HUES6 (cell line): ENCODE results near the gene NECTIN4.

Experiments used
- H3K27ac ChIP-seq: 2 replicates; pipeline ENCODE4 v1.7.0; 2013; ENCODE audit warnings: low read depth, mild to moderate bottlenecking, low read length, inconsistent platforms
- H3K27me3 ChIP-seq: 2 replicates; pipeline ENCODE4 v1.6.1; 2013; ENCODE audit warnings: low read length; ENCODE audit not compliant: control insufficient read depth, insufficient read depth
- H3K36me3 ChIP-seq: 2 replicates; pipeline ENCODE4 v1.6.1; 2013; ENCODE audit warnings: low read length; ENCODE audit not compliant: control insufficient read depth, insufficient read depth
- H3K4me1 ChIP-seq: 2 replicates; pipeline ENCODE4 v1.6.1; 2013; ENCODE audit warnings: low read length; ENCODE audit not compliant: control insufficient read depth, insufficient read depth
- H3K4me3 ChIP-seq: 2 replicates; pipeline ENCODE4 v1.5.1; 2013; ENCODE audit warnings: low read depth, low read length
- H3K9ac ChIP-seq: one replicate; pipeline ENCODE4 v1.6.1; 2013; ENCODE audit warnings: mild to moderate bottlenecking, low read length
- H3K9me3 ChIP-seq: 2 replicates; pipeline ENCODE4 v1.6.1; 2013; ENCODE audit warnings: low read depth, low read length; ENCODE audit not compliant: control insufficient read depth, insufficient read depth

Gene NECTIN4

GRCh38 chr1:161089251-161089924, at the start of gene NECTIN4:
TSS of gene NECTIN4 (minus strand) at chr1:161089558. CDS start at chr1:161089296, 262 bp downstream.
- H3K9ac ChIP-seq = no peak within 1 kb of the TSS
- H3K9me3 ChIP-seq = no peaks in the 10 kb centered on the region
- peaks cover 20% of the 10 kb centered on the region for H3K4me1 ChIP-seq
- H3K27ac ChIP-seq = no peak within 1 kb of the TSS
- no peak within 1 kb of the TSS for H3K4me3 ChIP-seq
- H3K36me3 ChIP-seq = no peaks in the 10 kb centered on the region
- no peaks in the 10 kb centered on the region for H3K27me3 ChIP-seq

GRCh38 chr1:161138431-161138830, 49.1 kb upstream of the NECTIN4 start:
- Histone ChIP-seq H3K4me1 (no peaks in the 10 kb centered on the region), H3K27me3 (no peaks in the 10 kb centered on the region), H3K9ac (no peak overlapping the region), H3K4me3 (no peak overlapping the region), H3K9me3 (no peaks in the 10 kb centered on the region), H3K36me3 (no peaks in the 10 kb centered on the region), H3K27ac (no peak overlapping the region)

DNA sequence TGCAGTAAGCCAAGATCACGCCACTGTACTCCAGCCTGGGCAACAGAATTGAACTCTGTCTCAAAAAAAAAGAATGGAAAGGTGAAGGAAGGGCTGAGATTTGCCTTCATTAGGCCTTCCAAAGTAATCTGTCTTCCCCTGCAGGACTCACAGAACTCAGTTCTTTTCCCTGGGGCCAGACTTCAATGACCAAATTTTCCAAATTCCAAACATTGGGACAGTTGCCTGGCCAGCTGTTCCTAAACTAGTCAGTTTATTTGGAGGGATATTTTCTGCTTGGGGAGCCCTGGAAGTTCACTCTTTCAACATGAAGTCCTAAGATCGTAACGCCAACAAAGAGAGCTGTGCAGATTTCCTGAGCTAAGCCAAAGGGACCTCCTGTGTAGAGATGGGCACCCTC, 48.5 kb upstream of the NECTIN4 start:
- Histone ChIP-seq H3K4me3 (no peak overlapping the region), H3K27me3 (no peaks in the 10 kb centered on the region), H3K36me3 (no peaks in the 10 kb centered on the region), H3K27ac (no peak overlapping the region), H3K4me1 (no peaks in the 10 kb centered on the region), H3K9ac (no peak overlapping the region), H3K9me3 (no peaks in the 10 kb centered on the region)

DNA sequence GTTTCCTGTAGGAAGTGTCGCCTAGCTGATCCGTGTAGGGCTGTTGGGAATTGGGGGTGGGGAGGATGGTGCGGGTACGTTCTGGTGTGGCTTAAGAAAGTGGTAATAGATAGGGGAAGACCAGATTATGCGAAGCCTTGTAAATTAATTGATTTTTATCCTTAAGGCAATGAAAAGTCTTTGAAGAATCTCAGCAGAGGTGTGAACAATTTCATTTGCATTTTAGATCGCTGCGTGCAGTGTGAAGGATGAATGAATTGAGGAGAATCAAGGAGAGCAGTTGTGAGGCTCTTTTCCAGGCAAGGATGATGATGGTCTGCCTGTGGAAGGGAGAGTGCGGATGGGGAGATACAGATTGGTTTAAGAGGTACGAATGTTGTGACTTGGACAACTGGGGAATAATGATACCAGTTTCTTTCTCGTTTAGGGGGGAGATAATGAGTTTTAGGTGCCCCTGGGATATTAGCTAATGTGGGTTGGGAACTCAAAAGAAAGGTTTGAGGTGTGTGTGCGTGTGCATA, 43.9 kb upstream of the NECTIN4 start:
- Histone ChIP-seq H3K9me3 (no peaks in the 10 kb centered on the region), H3K4me1 (0 out of 2 replicates have a peak, but pooled peaks cover 7% of the 10 kb centered on the region), H3K36me3 (peaks cover 20% of the 10 kb centered on the region), H3K27ac (peak overlapping the region; percentile 89), H3K27me3 (no peaks in the 10 kb centered on the region), H3K4me3 (peak overlapping the region; percentile 92), H3K9ac (peak overlapping the region; percentile 90)

GRCh38 chr1:161132410-161133219, 43.3 kb upstream of the NECTIN4 start, which contains the start of gene DEDD:
TSS of gene DEDD (minus strand) at chr1:161132667. CDS start at chr1:161124462, 8,205 bp downstream.
- peak within 1 kb of the TSS; percentile 89 for H3K27ac ChIP-seq
- H3K36me3 ChIP-seq = peaks cover 27% of the 10 kb centered on the region
- peak within 1 kb of the TSS; percentile 90 for H3K9ac ChIP-seq
- 0 out of 2 replicates have a peak, but pooled peaks cover 7% of the 10 kb centered on the region for H3K4me1 ChIP-seq
- no peaks in the 10 kb centered on the region for H3K9me3 ChIP-seq
- peak within 1 kb of the TSS; percentile 92 for H3K4me3 ChIP-seq
- H3K27me3 ChIP-seq = no peaks in the 10 kb centered on the region

DNA sequence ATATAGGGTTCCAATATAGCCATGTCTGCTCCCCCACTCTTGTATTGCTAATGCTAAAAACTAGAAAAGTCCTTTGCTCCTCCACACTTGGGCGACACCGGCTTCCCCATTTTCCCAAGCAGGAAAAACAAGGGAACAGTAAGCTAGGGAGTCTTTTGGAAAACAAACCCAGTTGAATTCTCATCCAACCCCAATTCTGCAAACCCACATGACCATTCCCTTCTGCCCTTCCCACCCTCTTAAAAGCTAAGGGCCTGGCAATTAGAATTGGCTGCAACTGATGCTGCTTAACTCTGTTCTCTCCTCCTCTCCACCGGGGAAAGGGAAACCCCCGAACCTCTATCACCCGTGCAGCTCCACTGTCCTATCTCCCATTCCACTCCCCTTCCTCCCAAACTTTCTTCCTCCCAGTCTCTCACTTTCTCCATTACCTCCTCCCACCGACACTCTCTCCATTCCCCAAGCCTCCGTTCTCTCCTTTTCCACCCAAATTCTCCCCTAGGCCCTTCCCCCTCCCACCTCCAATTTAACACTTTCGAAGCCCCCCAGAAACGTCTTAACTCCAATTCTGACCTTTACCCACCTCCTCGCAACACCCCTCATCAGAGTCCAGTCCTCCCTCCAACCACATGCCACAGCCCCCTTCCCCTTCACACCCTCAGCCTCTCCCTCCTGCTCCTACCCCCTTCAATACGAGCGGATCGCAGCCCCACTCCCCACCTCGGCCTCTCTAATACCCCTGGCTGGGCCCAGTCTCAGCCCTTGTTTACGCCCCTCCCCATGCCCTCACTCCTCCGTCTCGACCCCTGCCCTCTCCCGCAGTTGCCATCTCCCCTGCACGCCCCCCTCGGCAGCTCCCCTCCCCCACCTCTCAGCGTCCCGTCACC, 42.4 kb upstream of the NECTIN4 start:
- Histone ChIP-seq H3K9me3 (no peaks in the 10 kb centered on the region), H3K36me3 (peaks cover 35% of the 10 kb centered on the region), H3K9ac (peak overlapping the region; percentile 90), H3K27me3 (no peaks in the 10 kb centered on the region), H3K4me3 (peak overlapping the region; percentile 92), H3K27ac (peak overlapping the region; percentile 89; the same call in 1 of the 2 replicates), H3K4me1 (0 out of 2 replicates have a peak, but pooled peaks cover 7% of the 10 kb centered on the region)

GRCh38 chr1:161130266-161130665, 40.9 kb upstream of the NECTIN4 start:
- H3K36me3 ChIP-seq = peaks cover 47% of the 10 kb centered on the region
- H3K27ac ChIP-seq = no peak overlapping the region
- peak overlapping the region; percentile 92; the same call in 1 of the 2 replicates for H3K4me3 ChIP-seq
- no peak overlapping the region for H3K9ac ChIP-seq
- H3K27me3 ChIP-seq = no peaks in the 10 kb centered on the region
- 0 out of 2 replicates have a peak, but pooled peaks cover 7% of the 10 kb centered on the region for H3K4me1 ChIP-seq
- H3K9me3 ChIP-seq = no peaks in the 10 kb centered on the region

DNA sequence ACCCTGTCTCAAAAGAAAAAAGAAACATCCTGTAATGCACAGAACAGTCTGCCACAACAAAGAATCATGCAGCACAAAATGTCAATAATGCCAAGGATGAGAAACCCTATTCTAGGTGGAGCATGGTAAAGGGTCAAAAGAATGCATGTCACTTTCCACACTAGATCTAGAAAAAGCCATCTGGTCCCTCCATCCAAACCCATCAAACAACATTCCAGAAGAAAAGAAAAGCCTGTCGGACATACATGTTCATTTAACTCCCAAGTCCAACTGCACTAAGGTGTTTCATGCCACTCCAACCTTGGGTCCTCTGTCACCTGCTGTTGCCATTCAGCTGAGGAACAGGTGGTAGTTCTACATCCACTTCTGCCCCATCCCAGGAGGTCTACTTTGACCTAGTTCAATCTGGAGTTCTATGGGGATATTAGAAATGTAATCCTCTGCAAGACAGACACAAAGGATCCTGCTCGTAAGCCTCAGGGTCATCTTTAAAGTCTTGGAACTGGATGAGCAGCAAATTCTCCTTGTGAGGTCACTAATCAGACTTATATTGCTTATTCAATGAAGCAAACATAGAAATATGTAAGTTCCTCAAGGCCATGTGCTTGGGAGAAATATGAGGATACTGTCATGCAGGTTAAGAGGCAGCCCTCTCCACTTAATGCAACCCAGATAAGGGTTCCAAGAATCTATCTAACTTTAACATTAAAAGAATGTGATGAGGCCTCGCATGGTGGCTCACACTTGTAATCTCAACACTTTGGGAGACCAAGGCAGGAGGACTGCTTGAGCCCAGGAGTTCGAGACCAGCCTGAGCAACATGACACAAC, 39.4 kb upstream of the NECTIN4 start:
- Histone ChIP-seq H3K9ac (no peak overlapping the region), H3K27me3 (no peaks in the 10 kb centered on the region), H3K4me1 (0 out of 2 replicates have a peak, but pooled peaks cover 7% of the 10 kb centered on the region), H3K36me3 (peaks cover 59% of the 10 kb centered on the region), H3K9me3 (no peaks in the 10 kb centered on the region), H3K4me3 (no peak overlapping the region), H3K27ac (no peak overlapping the region)

DNA sequence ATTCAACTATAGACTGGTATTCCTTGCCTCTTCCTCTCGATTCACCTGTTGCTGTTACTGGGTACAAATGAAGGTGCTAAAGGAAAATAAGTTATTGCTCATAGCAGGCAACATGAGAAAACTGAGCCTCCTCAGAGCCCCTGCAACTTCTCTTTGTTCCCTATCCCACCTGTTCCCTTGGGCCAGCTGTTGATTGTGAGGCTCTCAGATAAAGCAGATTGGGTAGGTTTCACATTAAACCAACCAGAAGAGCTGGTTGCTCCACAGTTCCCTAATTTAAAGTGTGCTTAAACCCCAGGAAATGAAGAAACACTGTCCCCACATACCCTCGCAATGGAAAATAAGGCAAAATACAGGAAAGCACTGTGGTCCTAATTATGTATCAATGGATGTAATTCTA, 38.3 kb upstream of the NECTIN4 start:
- Histone ChIP-seq H3K4me3 (no peak overlapping the region), H3K27me3 (no peaks in the 10 kb centered on the region), H3K9me3 (no peaks in the 10 kb centered on the region), H3K36me3 (peaks cover 69% of the 10 kb centered on the region), H3K9ac (no peak overlapping the region), H3K4me1 (0 out of 2 replicates have a peak, but pooled peaks cover 7% of the 10 kb centered on the region), H3K27ac (no peak overlapping the region)

GRCh38 chr1:161122967-161123366, 33.6 kb upstream of the NECTIN4 start:
- no peaks in the 10 kb centered on the region for H3K9me3 ChIP-seq
- H3K4me1 ChIP-seq = peaks cover 10% of the 10 kb centered on the region
- peaks cover 75% of the 10 kb centered on the region for H3K36me3 ChIP-seq
- no peak overlapping the region for H3K9ac ChIP-seq
- no peak overlapping the region for H3K27ac ChIP-seq
- no peak overlapping the region for H3K4me3 ChIP-seq
- H3K27me3 ChIP-seq = no peaks in the 10 kb centered on the region
